Activated CD4-positive, CD25-positive, alpha-beta regulatory T cell treated with anti-CD3 and anti-CD28 coated beads, Interleukin-2, amount 50 U/mL, for 24 hours (primary cell): Measurements from ENCODE around the gene MICAL2.
A peak's percentile ranks its signal among the peaks of the same experiment; 100 is the strongest.

Experiments
- ATAC-seq, 2 donors: fragments of 150-1000 bp; cut with Tn5 transposase; one replicate each; pipeline ENCODE4 v1.10.0; 2021; ENCODE audit warnings: mild to moderate bottlenecking in 1 of 2, moderate library complexity in 1 of 2

Gene MICAL2

DNA sequence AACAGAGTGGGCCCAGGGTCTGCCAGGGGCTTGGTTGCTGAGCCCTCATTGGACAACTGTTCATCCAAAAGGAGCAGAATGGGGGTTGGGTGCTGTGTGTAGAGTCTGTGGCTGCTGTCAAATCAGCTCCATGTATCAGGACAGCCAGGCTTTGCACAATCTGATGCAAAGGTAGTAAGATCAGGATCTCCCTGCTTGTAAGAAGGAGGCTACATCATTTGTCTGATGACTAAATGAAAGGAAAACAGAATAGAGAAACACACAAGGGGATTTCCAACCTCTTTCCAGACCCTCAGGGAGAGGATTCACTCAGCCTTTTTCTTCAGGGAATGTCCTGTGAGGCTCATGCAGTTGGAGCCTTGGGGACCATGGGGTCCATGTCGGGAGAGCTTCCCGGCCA is 7.2 kb downstream of the MICAL2 start:
- no peak for ATAC-seq

DNA sequence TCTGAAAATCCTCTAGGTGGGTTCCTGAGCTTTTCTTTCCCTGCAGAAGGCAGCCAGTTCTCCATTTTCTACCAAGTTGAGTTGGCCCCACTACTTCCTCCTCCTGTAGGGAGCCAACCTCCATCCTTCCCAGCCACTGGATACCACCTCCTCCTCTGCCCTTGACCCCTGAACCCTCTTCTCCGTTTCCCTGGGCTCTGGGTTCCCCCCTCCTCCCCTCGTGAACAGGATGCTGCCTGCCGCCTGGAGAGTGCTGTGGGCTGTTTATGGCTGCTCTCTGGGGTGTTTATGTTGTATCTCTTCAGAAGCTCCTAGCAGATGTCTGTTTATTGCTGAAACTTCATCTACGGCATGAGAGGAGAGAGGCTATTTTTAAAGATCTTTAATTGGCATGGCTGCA is 8.6 kb downstream of the MICAL2 start:
- ATAC-seq, result no peak

DNA sequence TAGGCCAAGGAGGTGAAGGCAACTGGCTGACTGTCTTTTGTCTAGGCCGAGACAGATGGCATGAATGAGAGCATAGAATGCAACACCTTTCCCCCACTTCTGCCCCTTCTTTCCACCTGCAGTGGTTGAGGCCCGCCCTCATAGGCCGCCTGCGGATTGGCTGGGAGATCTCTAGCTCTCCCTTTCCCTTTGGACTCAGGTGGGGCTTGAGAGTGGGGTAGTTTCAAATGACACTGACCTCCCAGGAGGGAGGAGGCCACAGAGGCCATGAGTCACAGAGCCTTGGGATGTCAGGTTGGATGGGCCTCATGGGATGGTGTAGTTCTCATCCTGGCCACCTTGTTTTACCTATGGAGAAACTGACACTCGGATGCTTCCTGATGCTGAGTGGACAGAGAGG is 9.1 kb downstream of the MICAL2 start:
- no peak for ATAC-seq

DNA sequence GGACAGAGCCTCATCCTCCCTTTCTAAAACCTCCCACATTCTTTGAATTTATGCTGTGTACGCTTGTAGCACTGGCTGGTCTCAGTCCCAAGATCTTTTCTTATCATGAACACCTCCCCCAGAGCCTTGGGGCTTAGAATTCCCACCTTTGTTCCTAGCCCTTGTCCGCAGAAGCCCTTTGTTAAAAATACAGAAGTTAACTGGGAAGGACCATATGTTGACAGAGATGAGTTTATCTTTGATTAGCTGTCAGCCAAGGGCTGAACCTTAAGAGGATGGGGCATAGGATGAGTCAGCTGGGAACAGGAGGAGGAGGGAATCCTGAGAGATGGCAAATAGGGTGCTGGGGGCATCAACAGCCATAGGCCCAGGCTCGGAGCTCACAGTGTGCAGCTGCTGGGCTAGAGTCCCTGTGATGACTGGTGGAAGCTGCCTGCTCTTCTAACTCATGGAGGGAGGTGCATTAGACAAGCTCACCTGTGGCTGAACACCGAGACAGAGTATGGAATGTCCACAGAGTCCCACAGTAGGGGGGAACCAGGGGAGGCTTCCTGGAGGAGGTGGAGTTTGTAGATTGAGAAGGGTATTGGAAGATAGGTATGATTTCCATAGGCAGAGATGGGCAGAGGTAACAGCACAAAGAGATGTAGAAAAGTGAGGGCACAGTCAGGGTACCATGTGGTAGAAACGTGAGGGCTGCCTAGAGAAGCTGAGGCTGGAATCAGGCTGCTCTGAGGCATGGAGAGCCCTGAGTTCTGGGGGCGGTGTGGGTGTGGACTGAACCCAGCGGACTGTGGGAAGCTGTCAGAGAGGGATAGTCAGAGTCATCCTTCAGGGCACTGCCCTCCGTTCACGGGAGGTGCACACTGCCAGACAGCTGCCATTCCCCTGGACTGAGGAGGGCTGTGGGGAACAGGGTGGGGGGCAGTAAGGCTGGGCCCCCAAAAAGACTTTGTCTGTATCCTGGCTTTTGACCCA is 9.9 kb downstream of the MICAL2 start:
- ATAC-seq, result no peak

DNA sequence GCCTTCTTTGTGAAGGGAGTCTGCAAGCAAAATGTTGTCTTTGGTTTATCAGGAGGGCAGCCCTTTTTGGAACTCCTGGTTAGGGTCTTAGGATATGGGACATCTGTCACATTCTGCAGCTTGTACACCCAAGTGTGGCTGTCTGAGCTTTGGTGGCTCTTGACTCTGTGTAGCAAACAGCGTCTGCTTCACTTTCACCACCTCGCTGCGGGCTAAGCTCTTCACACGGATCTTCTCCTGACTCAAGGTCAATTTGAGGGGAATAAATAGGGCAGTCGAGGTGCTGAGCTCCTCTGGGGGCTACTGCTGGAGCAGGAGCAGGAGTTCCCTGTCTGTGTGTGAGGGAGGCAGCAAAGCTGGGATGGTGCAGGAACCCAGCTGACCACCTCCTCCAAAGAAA is 10.6 kb downstream of the MICAL2 start:
- ATAC-seq, result no peak

DNA sequence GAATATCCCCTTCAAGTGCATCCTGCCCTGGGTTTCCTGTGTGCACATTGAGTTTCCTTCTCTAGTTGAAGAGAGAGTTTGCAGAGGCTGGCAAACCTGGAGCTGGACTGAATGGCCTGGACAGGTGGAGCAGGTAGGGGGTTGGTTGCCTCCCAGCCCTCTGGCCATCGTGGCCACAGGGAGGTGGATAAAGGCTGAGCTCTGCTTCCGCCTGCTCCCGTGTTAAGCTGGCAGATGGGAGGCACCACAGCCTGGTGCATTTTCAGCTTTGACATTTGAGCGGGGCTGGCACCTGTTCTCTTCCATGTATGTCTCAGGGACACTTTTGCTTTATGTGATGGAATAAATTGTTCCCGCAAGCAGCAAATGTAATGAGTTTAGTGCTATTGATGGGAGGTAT is 11.1 kb downstream of the MICAL2 start:
- ATAC-seq, result no peak

DNA sequence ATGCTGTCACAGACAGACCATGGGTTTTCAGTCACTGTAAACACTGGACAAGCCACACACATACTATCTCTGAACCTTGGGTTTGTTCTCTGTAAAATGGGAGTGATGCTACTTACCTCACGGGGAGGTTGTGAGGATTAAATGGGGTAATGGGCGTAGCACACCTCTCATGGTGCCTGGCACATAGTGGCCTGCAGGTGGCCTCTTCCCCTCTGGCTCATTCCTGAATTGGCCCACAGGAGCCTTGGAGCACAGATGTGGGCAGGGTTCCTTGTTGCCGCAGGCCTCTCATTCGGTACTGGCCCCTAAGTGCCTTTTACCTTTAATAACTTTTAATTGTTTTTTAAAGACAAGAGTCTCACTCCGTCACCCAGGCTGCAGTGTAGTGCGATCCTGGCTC is 11.7 kb downstream of the MICAL2 start:
- ATAC-seq, result no peak

DNA sequence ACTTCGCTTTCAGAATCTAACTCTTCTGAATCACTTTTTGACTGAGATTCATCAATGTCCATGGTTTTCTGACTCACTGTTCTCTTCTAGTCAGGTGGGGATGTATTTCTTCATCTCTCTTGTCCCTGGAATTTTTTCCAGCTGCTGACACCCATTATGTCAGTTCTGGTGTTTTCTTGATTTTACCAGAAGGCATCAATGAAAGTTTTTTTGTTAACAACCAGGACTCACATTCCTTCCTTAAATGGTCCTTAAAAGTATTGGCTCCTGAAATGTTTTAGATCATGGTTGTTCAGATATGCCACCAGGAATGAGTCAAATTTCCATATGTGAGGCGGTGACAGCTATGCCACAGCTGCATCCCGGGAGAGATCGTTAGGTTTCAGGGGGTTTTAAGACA is 12.9 kb downstream of the MICAL2 start:
- no peak for ATAC-seq

DNA sequence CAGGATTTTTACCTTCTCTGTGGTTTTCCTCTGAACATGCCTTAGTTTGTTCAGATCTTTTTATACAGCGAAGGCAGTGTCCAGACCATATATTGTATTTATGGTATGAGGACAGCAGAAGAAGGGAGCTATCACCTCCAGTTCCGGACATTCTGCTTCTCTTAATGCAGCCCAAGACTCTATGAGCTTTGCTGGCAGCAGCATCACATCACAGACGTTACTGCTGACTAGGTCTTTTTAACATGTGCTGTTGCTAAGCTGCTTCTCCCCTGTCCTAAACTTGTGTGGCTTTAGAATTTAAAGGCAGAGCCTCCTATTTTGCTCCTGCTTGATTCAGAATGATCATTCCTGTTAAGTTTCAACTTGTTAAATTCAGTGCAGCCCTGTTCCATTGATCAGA is 13.4 kb downstream of the MICAL2 start:
- ATAC-seq, result no peak

DNA sequence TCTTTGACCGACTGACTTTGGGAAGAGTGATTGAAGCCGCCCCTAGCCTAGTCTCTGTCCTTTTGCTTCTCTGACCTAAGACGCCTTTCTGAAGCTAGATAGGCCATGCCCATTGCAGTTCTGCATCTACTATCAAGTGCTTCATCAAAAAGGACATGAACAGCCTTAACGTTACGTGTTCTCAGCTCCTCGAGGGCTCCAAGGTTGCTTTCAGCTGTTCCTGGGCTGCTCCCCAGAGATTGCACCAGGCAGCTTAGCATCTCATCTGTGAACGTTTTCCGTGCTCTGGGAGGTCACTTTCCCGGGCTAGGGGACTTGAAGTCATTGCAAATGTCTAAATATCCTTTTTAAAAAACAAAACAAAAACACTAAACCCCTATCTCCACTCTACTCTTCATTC is 13.9 kb downstream of the MICAL2 start:
- no peak for ATAC-seq

DNA sequence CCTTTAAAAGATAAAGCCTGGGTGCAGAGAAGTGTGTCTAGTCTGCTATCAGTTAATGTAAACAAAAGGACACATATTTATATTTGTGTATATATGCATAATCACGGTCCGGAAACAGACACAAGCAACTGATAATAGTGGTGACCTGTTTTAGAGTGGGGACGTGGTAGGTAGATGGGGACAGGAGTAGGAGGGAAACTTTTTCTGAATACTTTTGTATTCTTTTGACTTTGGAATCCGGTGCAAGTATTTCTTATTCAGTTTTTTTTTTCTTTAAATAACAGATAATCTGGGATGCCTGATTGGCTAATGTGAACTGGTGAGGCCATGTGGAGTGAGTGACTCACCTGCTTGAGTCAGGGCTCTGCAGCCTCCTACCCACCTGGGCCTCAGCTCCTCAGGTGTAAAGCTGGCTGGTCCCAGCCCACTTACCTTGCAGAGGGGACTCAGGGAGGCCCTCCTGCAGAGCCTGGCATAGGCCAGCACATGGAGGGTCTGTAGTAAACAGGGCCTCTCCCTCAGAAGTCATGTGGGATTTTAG is 15.3 kb downstream of the MICAL2 start:
- peak; percentile 56 to 74 for ATAC-seq

DNA sequence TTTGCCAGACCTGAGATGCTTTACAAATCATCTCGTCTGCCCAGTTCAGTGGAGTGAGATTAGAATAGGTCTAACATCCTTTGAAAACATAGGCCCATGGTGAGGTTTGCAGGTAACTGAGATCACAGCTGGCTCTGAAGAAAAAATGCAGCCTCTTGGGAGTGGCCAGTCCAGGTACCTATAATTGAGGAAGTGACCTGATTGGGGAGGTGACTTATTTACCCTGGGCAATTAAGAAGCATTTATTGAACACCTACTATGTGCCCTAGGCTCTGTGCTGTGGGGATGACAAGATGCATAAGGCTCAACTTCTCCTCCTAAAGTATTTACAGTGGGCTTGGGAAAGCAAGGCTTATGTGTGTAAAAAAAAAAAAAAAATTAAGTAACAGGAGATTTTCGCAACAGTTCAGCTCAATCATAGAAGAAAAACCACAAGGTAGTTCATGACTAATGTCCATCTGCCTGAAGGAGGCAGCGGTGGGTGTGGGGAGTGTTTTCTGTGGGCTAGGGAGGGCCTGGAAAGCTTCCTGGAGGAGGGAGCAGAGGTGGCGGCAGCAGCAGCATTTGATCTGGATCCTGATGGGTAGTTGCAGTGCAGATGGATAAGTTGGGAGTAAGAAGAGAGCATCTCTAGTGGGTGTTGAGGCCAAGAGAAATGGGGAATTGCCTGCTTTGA is 16.1 kb downstream of the MICAL2 start:
- no peak for ATAC-seq

DNA sequence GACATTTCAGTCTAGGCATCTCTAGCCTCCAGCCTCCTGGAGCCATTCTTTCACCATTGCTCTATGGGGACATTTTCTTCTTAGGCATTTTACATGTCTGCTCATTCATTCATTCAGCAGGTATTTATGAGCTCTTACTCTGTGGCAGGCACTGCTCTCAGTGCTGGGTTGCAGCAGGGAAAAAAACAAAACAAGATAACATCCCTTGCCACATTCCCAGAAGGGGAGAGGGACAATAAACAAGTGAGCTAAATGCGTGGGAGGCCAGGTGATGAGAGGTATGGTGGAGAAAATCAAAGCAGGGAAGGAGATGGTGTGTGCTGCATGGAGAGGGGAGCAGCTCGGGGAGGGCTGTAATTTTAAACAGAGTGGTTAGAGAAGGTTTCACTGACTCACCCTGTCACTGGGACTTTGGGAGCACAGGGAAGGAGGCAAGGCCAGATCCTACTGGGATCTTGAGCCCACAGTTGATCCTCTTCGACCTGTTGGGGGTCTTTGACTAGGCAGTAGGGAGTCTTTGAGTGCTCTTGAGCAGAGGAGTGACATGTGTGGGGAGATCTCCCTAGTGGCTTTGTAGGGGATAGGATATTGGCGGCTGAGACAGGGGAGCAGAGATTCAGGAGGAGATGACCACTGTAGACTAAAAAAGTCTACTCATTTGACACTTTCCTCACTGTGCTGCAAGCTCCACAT is 17.0 kb downstream of the MICAL2 start:
- no peak for ATAC-seq

DNA sequence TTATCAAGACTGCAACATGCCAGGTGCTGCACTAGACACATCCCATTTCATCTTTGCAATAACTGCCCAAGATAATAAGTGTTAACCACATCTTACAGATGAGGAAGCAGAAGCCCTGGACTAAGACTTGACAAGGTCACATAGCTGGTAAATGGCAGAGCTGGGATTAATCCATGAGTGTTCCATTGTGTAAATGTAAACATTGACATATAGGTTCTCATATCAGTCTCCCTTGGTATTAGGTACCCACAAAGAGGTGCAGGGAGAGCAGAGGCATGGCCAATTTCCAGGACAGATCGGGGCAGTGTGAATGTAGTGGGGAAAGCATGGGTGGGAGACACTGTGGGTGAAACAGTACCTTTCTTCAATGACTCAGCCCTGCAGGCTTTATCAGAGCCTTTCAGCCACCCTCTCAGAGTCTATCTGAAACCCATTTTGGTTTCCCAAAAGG is 17.9 kb downstream of the MICAL2 start:
- no peak for ATAC-seq

DNA sequence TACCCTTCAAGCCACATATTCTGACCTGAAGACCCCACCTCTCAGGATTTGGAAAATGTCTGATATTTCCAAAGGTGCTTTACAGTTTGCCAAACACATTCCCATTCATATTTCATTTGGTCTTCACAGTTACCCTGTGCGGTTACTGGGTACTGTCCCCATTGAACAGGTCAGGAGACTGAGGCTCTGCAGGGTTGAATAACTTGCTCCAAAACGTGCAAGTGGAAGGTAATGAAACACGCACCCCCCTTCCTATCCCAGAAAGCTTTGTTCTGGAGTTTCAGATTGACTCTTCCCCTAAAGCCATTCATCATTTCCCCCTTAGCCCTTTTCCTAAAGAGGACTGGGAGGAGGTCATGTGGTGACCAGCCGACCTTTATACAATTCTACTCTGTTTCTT is 18.8 kb downstream of the MICAL2 start:
- ATAC-seq, result no peak

DNA sequence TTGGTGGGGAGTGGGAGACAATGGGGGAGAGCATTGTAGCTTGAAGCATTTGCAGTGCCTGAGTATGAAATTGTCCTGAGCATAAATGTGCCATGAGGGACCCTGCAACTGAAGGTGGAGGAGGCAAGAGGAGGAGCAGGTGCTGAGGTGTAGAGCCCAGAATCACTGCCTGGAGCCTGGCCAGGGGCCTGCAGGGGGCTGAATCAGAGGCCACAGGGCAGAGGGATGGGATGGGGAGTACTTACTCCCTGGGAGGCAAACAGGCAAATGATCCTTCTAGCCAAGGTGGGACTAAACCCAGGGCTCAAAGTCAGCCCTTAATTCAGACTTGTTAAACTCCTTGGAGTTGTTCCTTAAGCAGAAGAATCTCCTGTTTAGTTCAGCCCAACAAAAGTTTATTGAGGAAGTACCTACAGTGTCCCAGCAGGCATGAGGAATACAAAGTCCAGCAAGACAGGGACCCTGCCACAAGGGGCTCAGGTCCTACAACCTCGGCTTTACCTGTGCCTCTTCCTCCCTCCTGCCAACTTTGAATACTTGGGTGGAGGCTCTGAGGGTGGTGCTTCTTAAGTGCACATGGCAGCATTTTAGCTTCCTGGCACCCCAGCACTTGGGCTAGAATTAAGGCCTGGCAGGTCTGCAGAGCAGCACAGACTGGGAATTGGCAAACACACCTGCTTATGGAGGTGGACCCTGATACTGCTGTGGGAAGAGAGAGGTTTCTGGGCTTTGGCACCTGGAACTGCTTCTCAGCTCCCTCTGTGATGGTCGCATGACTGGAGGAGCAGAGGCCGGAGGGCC is 20.0 kb downstream of the MICAL2 start:
- ATAC-seq, result no peak

DNA sequence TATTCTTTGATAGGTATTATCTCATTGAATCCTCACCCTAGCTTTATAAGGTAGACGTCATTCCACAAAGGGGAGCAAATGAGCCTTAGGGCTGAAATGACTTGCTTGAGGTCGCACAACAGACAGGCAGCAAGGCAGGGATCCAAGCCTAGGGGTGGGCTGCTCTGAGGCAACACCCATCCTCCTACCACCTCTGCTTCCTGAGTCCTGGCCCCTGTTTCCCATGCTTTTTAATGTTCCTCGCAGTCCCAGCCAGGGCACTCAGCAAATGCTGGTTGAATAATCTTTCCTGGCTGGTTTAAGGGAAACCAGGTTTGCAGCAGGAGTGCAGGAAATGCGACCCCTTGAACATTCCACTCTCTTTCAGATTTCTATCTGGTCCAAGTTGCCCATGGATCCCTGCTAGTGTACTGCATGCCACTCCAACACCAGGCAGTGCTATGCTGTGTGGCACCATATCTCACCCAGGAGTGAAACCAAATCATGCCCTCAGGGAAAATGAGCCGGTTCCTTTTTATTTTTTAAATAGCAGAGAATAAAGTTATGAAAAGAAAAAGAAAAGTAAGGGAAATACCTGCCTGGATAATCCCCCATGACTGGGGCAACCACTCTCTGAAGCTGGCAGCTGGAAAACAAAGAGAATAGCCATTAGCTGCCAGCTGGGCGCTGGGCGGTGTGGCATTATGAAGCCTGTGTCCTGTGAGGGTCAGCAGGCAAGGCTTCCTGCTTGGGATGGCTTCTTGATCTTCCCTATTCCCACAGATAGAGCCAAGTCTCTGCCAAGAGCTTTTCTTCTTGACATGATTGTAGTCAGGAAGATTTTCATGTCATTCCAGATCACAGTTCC is 21.8 kb downstream of the MICAL2 start:
- ATAC-seq, result no peak

DNA sequence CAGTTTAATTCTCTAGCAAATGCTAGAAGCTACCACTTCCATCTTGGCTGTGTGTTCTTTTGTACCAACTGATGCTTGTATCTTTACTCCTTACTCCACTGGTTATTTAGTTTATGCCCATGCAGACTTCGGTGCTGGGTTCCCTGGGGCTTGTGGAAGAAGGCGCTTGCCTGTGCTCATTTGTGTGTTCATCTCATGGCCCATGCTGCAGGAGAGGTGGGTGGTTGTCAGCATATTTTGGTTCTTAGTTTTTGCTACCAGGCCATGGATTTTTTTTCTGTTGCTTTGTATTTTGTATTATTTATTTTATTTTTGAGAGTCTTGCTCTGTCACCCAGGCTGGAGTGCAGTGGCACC is 22.4 kb downstream of the MICAL2 start:
- no peak for ATAC-seq

DNA sequence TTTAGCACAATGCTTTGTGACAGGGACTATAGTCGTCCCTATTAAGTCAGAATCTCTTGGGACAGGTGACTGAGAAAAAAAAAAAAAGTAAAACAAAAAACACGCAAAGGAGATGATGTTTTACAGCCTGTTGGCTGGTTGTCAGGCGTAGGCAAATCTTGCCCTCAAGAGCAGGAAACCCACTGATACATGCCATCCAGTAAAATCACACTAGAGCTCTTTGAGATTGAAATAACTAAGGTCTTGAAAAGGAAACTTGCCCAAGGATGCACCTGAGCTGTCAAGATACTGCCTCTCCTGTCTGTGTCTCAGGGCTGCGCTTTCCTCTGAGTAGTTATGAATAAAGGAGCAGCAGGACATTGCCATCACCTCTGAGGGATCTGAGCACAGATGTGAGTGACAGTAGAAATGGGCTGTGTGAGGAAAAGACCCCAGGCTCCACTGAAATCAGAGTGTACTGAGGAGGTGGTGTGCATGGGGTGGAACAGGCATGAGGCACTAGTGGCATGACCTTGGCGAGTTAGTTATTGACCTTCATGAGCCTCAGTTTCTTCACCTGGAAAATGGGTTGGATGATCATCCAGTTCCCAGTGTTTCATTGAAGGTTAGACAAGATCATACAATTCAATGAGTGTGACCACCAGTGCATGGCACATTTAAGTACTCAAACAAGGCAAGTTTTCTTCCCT is 23.3 kb downstream of the MICAL2 start:
- ATAC-seq, result no peak

DNA sequence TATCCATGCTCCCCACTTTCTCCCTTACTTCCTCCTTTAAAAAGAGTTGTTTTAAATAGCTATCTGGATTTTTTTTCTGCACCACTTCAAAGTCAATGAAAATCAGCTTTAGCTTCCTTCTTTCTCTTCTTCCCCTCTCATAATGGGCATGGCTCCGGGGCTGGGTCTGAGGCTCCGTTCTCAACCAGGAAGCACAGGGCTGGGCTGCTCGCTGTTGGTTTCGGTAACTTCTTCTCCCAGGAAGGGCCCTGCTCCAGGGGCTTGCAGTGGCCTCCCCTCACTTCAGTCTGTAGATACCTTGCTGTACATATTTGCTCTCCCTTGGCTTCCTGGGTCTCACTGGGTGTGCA is 23.8 kb downstream of the MICAL2 start:
- ATAC-seq, result no peak

DNA sequence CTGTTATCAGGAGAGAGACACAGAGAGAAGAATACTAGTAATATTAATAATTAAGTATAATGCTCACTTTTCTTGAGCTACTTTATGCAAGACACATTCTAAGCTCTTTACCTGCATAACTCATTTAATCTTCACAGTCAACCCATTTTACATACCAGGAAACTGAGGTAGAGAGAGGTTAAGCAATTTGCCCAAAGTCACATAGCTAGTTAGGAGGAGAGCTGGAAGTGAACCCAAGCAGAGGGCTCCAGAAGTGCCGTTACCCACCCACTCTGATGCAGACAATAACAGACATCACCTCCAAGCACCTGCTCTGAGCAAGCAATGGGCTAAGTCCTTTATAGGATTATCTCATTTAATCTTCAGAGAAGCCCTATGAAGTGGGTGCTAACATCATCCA is 24.8 kb downstream of the MICAL2 start:
- no peak for ATAC-seq
